ENCODE results near the gene TARBP2. TPM values are rescaled to one million over a fixed set of nuclear protein-coding genes. Genes with fewer than 3 reads are reported as not detected.

TARBP2 gene
- total RNA-seq, 1 experiment from 2014 or later: 20.7 TPM

GRCh38 chr12:53524476-53524875 is 23.4 kb downstream of the TARBP2 start:
- no peaks in the 10 kb centered on the region for H3K27me3 Mint-ChIP-seq (ENCODE audit: unreplicated experiment)
- H3K27ac Mint-ChIP-seq (ENCODE audit: unreplicated experiment): no peak overlapping the region
- H3K9me3 Mint-ChIP-seq (ENCODE audit: low read depth, unreplicated experiment): no peaks in the 10 kb centered on the region
- CTCF ChIA-PET: no interaction called here
- no peak overlapping the region for H3K4me3 Mint-ChIP-seq (ENCODE audit: low read depth, unreplicated experiment)
- no peak for TF ChIP-seq CTCF (IDR thresholded peaks at IDR 0.05; ENCODE audit: unreplicated experiment)
- no TSS peak for BruUV-seq (replicated peaks)
- DNase-seq: no peak
- H3K4me1 Mint-ChIP-seq (ENCODE audit: low read depth, unreplicated experiment): no peaks in the 10 kb centered on the region
- peaks cover 10% of the 10 kb centered on the region for H3K36me3 Mint-ChIP-seq (ENCODE audit: insufficient read depth, unreplicated experiment)
- intact Hi-C loops (cut with micrococcal nuclease; ENCODE audit: unreplicated experiment): no loop called here

- no peak for DNase-seq
- H3K9me3 Mint-ChIP-seq (ENCODE audit: low read depth, unreplicated experiment): no peaks in the 10 kb centered on the region
- BruUV-seq (replicated peaks): no TSS peak
- no peaks in the 10 kb centered on the region for H3K4me1 Mint-ChIP-seq (ENCODE audit: low read depth, unreplicated experiment)
- CTCF ChIA-PET: no interaction called here
- no peaks in the 10 kb centered on the region for H3K27me3 Mint-ChIP-seq (ENCODE audit: unreplicated experiment)
- H3K27ac Mint-ChIP-seq (ENCODE audit: unreplicated experiment): no peak overlapping the region
- TF ChIP-seq CTCF (IDR thresholded peaks at IDR 0.05; ENCODE audit: unreplicated experiment): no peak
- H3K4me3 Mint-ChIP-seq (ENCODE audit: low read depth, unreplicated experiment): no peak overlapping the region
- peaks cover 27% of the 10 kb centered on the region for H3K36me3 Mint-ChIP-seq (ENCODE audit: insufficient read depth, unreplicated experiment)
- intact Hi-C loops (cut with micrococcal nuclease; ENCODE audit: unreplicated experiment): no loop called here
Observed at GRCh38 chr12:53530061-53530460, 29.0 kb downstream of the TARBP2 start.

GRCh38 chr12:53530920-53531319 is 29.8 kb downstream of the TARBP2 start:
- Mint-ChIP-seq H3K4me3 (ENCODE audit: low read depth, unreplicated experiment) (no peak overlapping the region), H3K36me3 (ENCODE audit: insufficient read depth, unreplicated experiment) (peaks cover 26% of the 10 kb centered on the region), H3K4me1 (ENCODE audit: low read depth, unreplicated experiment) (no peaks in the 10 kb centered on the region), H3K27me3 (ENCODE audit: unreplicated experiment) (no peaks in the 10 kb centered on the region), H3K9me3 (ENCODE audit: low read depth, unreplicated experiment) (no peaks in the 10 kb centered on the region), H3K27ac (ENCODE audit: unreplicated experiment) (no peak overlapping the region)
- DNase-seq: no peak
- no peak for TF ChIP-seq CTCF (IDR thresholded peaks at IDR 0.05; ENCODE audit: unreplicated experiment)
- BruUV-seq (replicated peaks): no TSS peak
- intact Hi-C loops (cut with micrococcal nuclease; ENCODE audit: unreplicated experiment): no loop called here
- CTCF ChIA-PET: interaction anchor here (0.7 kb wide), 1 partner anchor 847 kb away, joined by 3 read pairs; no protein-coding TSS in a partner anchor

GRCh38 chr12:53532021-53532420 is 30.9 kb downstream of the TARBP2 start:
- DNase-seq: no peak
- CTCF ChIA-PET: no interaction called here

More at GRCh38 chr12:53532021-53532420, 30.9 kb downstream of the TARBP2 start:
- H3K36me3 Mint-ChIP-seq (ENCODE audit: insufficient read depth, unreplicated experiment): peaks cover 30% of the 10 kb centered on the region
- intact Hi-C loops (cut with micrococcal nuclease; ENCODE audit: unreplicated experiment): no loop called here
- no peak overlapping the region for H3K27ac Mint-ChIP-seq (ENCODE audit: unreplicated experiment)
- no peaks in the 10 kb centered on the region for H3K9me3 Mint-ChIP-seq (ENCODE audit: low read depth, unreplicated experiment)
- TF ChIP-seq CTCF (IDR thresholded peaks at IDR 0.05; ENCODE audit: unreplicated experiment): no peak
- BruUV-seq (replicated peaks): no TSS peak
- H3K27me3 Mint-ChIP-seq (ENCODE audit: unreplicated experiment): no peaks in the 10 kb centered on the region
- H3K4me1 Mint-ChIP-seq (ENCODE audit: low read depth, unreplicated experiment): no peaks in the 10 kb centered on the region
- no peak overlapping the region for H3K4me3 Mint-ChIP-seq (ENCODE audit: low read depth, unreplicated experiment)
